AG09319 (cell line): Measurements from ENCODE around the gene VARS2.

Experiments
- DNase-seq: peaks from one replicate; pipeline ENCODE4 v3.0.0-alpha.2; 2010; ENCODE audit warnings: low read depth; ENCODE audit errors: extremely low read depth
- TF ChIP-seq, protein P1 (sequence below): IDR thresholded peaks from 2 replicates; pipeline ENCODE4 v1.5.1; 2011; ENCODE audit warnings: low read depth, mild to moderate bottlenecking, inconsistent platforms, low read length, moderate library complexity

Gene VARS2

DNA sequence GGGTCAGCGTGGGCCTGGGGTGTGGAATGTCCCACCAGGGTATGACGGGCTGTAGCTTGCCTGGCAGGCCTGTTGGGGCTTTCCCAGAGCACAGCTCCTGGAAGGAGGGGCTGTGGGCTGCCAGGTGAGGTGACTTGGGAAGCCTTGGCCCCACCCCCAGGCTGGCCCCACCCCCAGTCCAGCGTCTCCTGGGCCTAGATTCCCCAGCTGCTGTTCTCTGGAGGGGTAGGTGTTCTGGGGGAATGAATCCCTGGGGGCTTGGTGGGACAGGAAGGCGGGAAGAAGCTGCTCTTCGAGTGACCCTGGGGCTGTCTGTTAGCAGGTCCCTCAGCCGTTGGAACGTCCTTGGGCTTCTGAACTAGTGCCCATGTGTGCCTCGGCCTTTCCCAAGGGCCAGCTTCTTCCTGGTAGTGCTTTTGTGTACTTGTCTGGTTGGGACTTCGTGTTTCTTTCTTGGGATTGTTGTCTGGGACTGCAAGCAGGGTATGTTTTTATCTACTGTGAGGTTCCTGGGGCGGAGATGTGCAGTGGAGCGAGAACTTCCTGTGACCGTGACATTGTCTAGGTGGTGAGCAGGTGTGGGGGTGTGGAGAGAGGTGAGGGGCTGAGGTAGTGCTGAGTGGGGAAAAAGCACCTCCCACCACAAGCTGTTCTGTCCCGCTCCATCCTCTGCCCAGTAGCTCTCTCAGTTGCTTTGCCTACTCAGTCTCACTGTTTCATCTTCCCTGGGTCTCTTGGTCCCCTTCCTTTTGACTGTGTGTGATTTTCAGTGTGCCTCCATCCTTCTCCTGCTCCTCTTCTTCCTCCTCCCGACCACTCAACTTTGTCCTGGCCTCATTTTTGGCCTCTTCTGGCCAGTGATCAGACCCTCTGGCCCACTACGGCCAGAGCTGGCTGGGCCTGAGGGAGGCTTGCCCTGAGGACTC is 31.0 kb upstream of the VARS2 start:
- TF ChIP-seq, protein P1, sequence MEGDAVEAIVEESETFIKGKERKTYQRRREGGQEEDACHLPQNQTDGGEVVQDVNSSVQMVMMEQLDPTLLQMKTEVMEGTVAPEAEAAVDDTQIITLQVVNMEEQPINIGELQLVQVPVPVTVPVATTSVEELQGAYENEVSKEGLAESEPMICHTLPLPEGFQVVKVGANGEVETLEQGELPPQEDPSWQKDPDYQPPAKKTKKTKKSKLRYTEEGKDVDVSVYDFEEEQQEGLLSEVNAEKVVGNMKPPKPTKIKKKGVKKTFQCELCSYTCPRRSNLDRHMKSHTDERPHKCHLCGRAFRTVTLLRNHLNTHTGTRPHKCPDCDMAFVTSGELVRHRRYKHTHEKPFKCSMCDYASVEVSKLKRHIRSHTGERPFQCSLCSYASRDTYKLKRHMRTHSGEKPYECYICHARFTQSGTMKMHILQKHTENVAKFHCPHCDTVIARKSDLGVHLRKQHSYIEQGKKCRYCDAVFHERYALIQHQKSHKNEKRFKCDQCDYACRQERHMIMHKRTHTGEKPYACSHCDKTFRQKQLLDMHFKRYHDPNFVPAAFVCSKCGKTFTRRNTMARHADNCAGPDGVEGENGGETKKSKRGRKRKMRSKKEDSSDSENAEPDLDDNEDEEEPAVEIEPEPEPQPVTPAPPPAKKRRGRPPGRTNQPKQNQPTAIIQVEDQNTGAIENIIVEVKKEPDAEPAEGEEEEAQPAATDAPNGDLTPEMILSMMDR = no peak
- no peak for DNase-seq

DNA sequence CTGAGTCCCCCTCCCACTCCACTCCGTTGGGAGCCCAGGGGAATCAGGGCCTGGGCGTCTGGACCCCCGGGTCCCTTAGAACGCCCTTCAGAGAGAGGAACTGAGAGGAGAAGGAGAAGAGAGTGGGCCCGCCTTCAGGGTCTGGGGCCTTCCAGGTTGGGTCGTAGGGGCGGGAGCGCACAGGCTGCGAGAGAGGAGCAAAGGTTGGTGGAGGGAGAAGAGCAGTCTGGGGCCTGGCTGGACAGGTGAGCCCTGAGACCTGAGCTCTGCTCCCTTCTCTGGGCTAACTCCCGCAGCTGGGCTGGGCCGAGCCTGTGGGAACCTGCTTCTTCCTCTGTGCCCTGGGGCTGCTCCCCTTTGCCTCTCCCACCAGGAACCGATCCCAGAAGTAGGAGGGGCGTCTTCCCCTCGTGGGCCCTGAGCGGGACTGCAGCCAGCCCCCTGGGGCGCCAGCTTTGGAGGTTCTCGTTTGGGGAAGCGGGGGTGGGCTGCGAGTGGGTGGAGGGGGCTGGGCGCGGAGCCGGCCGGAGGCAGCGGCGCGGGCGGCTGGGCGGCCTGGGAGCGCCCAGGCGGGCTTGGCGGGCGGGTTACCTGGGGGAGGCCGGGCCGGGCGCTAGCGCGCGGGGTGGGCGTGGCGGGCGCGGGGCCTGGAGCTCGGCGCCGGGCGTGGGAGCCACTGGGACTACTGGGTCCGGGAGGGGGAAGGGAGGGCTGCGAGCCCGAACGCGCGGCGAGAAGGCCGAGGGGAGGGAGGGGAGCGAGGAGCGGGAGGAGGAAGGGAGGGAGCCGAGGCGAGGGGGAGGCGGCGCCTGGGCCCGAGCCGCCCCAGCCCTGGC is 30.1 kb upstream of the VARS2 start, which contains the start of gene DDR1:
DDR1 (plus strand) TSS at position 835 of the 836 bp plus-strand sequence. CDS start 4,211 bp downstream, outside the sequence.
- DNase-seq = no peak
- TF ChIP-seq, protein P1 = no peak

DNA sequence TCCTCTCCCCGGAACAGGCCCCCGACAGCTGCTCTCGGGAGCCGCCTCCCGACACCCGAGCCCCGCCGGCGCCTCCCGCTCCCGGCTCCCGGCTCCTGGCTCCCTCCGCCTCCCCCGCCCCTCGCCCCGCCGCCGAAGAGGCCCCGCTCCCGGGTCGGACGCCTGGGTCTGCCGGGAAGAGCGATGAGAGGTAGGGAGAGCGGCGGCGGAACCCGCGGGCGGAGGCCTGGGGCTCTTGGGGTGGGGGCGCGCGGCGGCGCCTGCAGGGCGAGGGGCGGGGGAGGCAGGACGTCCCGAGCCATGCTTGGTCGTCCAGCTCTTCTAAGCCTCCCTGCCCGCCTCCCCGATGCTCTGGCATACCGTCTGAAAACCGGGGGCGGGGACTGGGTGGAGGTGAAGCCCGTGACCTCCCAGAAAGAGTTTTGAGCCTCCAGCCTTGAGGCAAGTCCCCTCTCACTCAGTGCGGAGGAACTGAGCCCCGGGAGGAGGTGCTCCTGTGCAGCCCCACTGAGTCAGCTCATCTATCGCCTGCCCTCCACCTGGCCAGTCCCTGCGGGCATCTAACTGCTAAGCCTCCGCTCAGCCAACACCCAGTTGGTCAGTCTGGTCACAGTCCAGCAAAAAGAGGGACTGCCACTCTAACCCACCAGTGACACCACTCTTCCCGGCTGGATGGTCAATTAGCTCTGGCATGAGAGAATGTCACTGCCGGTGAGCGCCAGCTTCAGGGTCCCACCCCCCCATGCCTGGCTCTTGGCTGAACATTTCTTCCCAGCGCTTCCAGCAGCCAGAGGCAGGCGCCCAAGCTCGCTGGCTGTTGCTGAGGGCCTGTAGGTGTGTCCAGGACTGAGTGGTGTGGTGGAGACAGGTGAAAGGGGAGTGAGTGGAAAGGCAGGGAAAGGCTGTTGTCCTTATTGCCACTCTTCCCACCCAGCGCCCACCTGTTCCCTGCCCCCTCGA is 29.2 kb upstream of the VARS2 start:
- DNase-seq = no peak
- TF ChIP-seq, protein P1 = no peak

DNA sequence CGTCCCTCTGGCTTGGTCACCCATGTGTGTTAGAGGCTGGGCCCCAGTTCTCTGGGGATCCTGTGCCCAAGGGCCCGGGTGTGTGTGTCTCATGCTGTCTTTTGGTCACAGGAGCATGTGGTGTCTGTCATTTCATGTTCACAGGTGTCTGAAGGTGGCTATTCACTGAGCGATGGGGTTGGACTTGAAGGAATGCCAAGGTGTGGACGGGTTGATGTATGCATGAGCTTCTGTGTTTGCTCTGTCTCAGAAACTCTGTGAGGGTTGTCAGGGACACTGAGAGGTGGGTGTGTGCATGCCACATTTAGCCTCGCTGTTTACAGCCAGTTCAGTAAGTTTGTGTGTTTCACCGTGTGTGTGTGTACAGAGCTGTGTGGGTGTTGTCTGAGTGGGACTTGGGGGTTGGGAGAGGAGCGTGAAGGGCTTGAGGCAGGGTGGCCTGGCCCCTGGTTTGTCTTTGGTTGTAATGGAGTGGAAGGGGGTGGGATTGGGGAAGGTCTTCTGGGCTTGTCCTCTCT is 28.5 kb upstream of the VARS2 start:
- DNase-seq = no peak
- TF ChIP-seq, protein P1 = no peak

DNA sequence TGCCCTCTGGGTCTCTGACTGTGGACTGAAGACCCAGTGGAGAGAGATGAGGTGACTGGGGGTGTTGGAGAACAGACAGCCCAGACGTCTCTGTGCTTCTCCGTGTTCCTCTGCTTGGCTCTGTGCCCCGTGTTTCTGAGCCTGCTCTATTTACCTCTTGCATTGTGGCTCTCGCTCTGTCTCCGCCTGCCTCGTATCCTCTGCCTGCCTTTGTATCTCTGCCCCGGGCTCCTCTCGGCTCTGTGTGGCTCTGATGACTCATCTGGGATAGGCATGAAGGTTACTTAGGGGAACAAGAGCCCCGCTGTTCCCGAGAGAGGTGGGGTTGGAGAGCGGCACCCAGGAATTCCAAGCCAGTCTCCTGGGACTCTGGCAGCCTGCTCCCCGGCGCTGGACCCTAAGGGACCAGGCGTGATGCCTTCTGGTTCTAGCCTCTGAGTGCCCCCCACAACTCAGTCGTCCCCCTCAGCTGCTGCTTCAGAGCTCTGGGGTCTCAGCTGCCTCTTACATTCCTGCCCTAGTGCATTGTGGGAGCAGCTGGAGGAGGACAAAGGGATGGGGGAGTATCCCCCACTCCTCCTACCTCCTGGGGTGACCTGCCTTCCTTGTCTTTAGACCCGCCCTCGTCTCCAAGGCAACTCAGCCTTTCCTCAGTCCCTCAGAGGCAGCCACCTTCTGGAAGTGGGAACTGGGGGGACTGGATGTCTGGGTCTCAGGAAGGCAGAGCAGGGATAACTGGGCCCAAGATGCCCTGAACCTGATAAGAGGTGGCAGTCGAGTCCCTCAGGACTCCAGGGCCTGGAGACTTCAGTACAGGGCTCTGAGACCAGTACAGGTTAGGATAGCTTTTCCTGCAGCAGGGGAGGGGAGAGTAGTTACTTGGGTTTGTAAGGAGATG is 27.8 kb upstream of the VARS2 start:
- TF ChIP-seq, protein P1 = no peak
- DNase-seq = no peak

DNA sequence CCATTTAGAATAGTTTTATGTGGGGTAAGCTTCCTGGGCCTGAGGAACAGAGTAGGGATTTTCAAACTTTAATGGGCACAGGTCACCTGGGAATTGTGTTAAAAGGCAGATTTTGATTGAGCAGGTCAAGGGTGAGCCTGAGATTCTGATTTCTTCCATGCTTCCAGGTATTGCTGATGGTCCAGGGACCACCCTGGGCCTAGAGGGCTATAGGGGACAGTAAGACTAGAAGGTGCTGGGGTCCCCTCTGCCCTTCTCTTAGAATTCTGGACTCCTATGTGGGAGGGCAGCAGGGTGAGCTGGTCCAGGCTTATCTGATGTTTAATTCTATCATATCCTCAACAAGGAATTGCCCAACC is 27.2 kb upstream of the VARS2 start:
- DNase-seq = no peak

More for the DNA sequence above, 27.2 kb upstream of the VARS2 start:
- TF ChIP-seq, protein P1 = no peak
